ENCODE measurements around the gene KRTAP10-4. TPM values are rescaled to one million over a fixed set of nuclear protein-coding genes. Genes with fewer than 3 reads are reported as not detected.
"Not testable (repeated sequence)": the region's sequence is repeated elsewhere in the genome, so short reads cannot be mapped to it uniquely, and the experiment has no call there.

Gene KRTAP10-4
- total RNA-seq, 1 donor from 2014 or later: not detected

DNA sequence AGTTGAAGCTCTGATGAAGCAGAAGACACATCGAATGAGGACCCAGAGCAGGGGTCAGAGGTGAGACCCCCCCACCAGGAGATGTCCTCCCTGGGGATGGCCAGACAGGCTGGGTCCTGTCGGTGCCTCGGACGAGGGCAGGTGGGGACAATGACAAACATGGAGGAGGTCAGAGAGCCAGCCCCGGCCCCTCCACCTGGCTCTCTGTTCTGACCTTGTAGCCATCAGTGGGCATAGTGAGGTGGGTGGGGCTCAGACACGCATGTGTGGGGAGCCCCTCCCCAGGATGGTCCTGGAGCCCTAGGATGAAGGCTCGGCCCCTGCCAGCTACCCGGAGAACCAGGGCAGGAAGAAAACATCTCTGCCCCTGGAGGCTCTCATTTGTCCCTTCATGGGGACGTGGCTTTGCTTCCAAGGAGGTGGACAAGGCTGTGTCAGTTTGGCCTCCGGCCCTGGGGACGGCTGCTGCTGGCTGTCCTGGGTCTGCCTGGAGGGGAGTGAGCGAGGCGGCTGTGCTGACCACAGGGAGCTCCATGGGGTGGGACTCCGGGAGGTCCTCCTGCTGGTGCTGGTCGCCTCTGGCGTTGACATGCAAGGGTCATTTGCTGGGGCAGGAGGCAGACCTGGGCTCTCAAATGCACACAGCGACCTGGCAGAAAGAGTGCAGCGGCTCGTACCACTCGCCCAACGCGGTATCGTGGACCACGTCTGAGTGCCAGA is 16.2 kb downstream of the KRTAP10-4 start:
- H3K4me3 Mint-ChIP-seq: no peak overlapping the region

DNA sequence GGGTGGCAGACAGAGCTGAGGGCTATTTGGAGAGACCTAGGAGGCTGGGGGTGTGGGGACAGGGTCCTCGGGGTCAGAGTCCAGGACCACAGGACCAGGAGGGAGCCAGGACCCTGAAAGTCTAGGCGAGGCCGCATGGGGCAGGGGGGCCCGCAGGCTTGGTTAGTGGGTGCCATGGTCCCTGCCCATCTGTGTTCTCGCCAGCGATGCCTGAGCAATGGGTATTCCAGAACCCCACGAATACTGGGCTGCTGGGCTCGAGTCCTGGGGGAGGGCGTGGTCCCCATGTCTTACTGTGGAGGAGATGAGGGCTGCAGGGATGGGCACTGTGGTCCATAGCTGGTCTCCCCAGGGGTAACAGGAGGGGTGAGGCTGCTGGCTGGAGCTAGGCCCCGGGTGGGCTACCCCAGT is 16.8 kb downstream of the KRTAP10-4 start:
- H3K4me1 Mint-ChIP-seq: no peaks in the 10 kb centered on the region
- H3K27me3 Mint-ChIP-seq: peaks cover 42% of the 10 kb centered on the region
- no peak overlapping the region for H3K27ac Mint-ChIP-seq
- no peaks in the 10 kb centered on the region for H3K36me3 Mint-ChIP-seq (ENCODE audit: low read depth)
- no peak overlapping the region for H3K4me3 Mint-ChIP-seq
- DNase-seq: no peak
- CTCF ChIA-PET: no interaction called here
- ATAC-seq (ENCODE audit: low read depth): no peak
- intact Hi-C loops (cut with micrococcal nuclease): no loop called here
- TF ChIP-seq CTCF (IDR thresholded peaks at IDR 0.05): no peak
- no peaks in the 10 kb centered on the region for H3K9me3 Mint-ChIP-seq
- POLR2A ChIA-PET: no interaction called here

More for the DNA sequence above, 16.2 kb downstream of the KRTAP10-4 start:
- Mint-ChIP-seq H3K27me3 (peaks cover 45% of the 10 kb centered on the region), H3K27ac (no peak overlapping the region), H3K36me3 (ENCODE audit: low read depth) (no peaks in the 10 kb centered on the region), H3K9me3 (no peaks in the 10 kb centered on the region), H3K4me1 (no peaks in the 10 kb centered on the region)
- intact Hi-C loops (cut with micrococcal nuclease): no loop called here
- no peak for ATAC-seq (ENCODE audit: low read depth)
- no peak for TF ChIP-seq CTCF (IDR thresholded peaks at IDR 0.05)
- DNase-seq: no peak
- ChIA-PET CTCF (no interaction called here), POLR2A (no interaction called here)

GRCh38 chr21:44590897-44591800 is 17.6 kb downstream of the KRTAP10-4 start:
- H3K27ac Mint-ChIP-seq; H3K4me3 Mint-ChIP-seq; H3K9me3 Mint-ChIP-seq; H3K36me3 Mint-ChIP-seq (ENCODE audit: low read depth); CTCF ChIA-PET; DNase-seq; H3K4me1 Mint-ChIP-seq; POLR2A ChIA-PET; intact Hi-C loops (cut with micrococcal nuclease); ATAC-seq (ENCODE audit: low read depth): not testable (repeated sequence)
- peaks cover 35% of the 10 kb centered on the region for H3K27me3 Mint-ChIP-seq

DNA sequence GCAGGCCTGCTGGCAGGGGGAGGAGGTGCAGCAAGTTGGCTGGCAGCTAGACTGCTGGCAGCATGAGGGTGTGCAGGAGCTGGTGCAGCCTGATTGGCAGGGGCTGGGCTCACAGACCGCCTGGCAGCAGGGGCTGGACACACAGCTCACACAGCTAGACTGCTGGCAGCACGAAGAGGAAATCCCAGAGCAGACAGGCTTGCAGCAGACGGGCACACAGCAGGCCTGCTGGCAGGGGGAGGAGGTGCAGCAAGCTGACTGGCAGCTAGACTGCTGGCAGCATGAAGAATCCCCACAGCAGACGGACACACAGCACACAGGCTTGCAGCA is 18.2 kb downstream of the KRTAP10-4 start:
- H3K4me3 Mint-ChIP-seq; H3K9me3 Mint-ChIP-seq; POLR2A ChIA-PET; CTCF ChIA-PET; DNase-seq; intact Hi-C loops (cut with micrococcal nuclease); H3K4me1 Mint-ChIP-seq; ATAC-seq (ENCODE audit: low read depth); H3K36me3 Mint-ChIP-seq (ENCODE audit: low read depth); H3K27ac Mint-ChIP-seq: not testable (repeated sequence)
- H3K27me3 Mint-ChIP-seq: peaks cover 30% of the 10 kb centered on the region

- no peak for DNase-seq
- intact Hi-C loops (cut with micrococcal nuclease): no loop called here
- ATAC-seq (ENCODE audit: low read depth): no peak
These were observed 19.1 kb downstream of the KRTAP10-4 start, which contains the start of gene KRTAP10-6 for GRCh38 chr21:44592446-44593311. KRTAP10-6 (minus strand) TSS chr21:44592505; CDS start chr21:44592484, 21 bp downstream.

More at GRCh38 chr21:44592446-44593311, 19.1 kb downstream of the KRTAP10-4 start, which contains the start of gene KRTAP10-6:
- ChIA-PET POLR2A (no interaction called here), CTCF (no interaction called here)
- Mint-ChIP-seq H3K4me3 (no peak within 1 kb of the TSS), H3K27ac (no peak within 1 kb of the TSS), H3K27me3 (peaks cover 22% of the 10 kb centered on the region), H3K9me3 (no peaks in the 10 kb centered on the region), H3K4me1 (no peaks in the 10 kb centered on the region), H3K36me3 (ENCODE audit: low read depth) (no peaks in the 10 kb centered on the region)
- no peak for TF ChIP-seq CTCF (IDR thresholded peaks at IDR 0.05)

All from activated B cell treated with CpG ODN at 0.5 μM for 24 hours (primary cell).